Measurements from ENCODE around the gene TELO2.

Gene TELO2

GRCh38 chr16:1498899-1499676 lies 5.9 kb downstream of the TELO2 start:
- DNase-seq (ENCODE audit: low read depth) = no peak

GRCh38 chr16:1499756-1500464 lies 6.8 kb downstream of the TELO2 start:
- DNase-seq (ENCODE audit: low read depth) = no peak

GRCh38 chr16:1500465-1501150 lies 7.4 kb downstream of the TELO2 start:
- no peak for DNase-seq (ENCODE audit: low read depth)

GRCh38 chr16:1501630-1502029 lies 8.5 kb downstream of the TELO2 start:
- DNase-seq (ENCODE audit: low read depth) = no peak

- DNase-seq (ENCODE audit: low read depth) = no peak
Observed at GRCh38 chr16:1502092-1503004, 9.2 kb downstream of the TELO2 start.

GRCh38 chr16:1503110-1503955 lies 10.2 kb downstream of the TELO2 start:
- no peak for DNase-seq (ENCODE audit: low read depth)

GRCh38 chr16:1505073-1505844 lies 12.1 kb downstream of the TELO2 start:
- DNase-seq (ENCODE audit: low read depth) = no peak

GRCh38 chr16:1505912-1506311 lies 12.8 kb downstream of the TELO2 start:
- no peak for DNase-seq (ENCODE audit: low read depth)

GRCh38 chr16:1506494-1507213 lies 13.5 kb downstream of the TELO2 start:
- no peak for DNase-seq (ENCODE audit: low read depth)

- no peak for DNase-seq (ENCODE audit: low read depth)
Observed at GRCh38 chr16:1508494-1509187, 15.5 kb downstream of the TELO2 start.

- DNase-seq (ENCODE audit: low read depth) = no peak
Observed at GRCh38 chr16:1509307-1510221, 16.4 kb downstream of the TELO2 start.

- no peak for DNase-seq (ENCODE audit: low read depth)
Observed at GRCh38 chr16:1510272-1510671, 17.1 kb downstream of the TELO2 start.

GRCh38 chr16:1510941-1511351 lies 17.8 kb downstream of the TELO2 start:
- DNase-seq (ENCODE audit: low read depth) = no peak

- DNase-seq (ENCODE audit: low read depth) = no peak
Observed at GRCh38 chr16:1511662-1512569, 18.8 kb downstream of the TELO2 start.

- DNase-seq (ENCODE audit: low read depth) = no peak
Observed at GRCh38 chr16:1512774-1513173, 19.6 kb downstream of the TELO2 start.

- no peak for DNase-seq (ENCODE audit: low read depth)
Observed at GRCh38 chr16:1514507-1514906, 21.3 kb downstream of the TELO2 start.
